GM18508 (cell line): ENCODE data around the gene HCN1.

Source experiments
- ATAC-seq: cut with Tn5 transposase; IDR thresholded peaks from one replicate; pipeline ENCODE4 v1.9.1; 2021; ENCODE audit warnings: moderate number of reproducible peaks; ENCODE audit not compliant: insufficient read depth, unreplicated experiment

The HCN1 gene

DNA sequence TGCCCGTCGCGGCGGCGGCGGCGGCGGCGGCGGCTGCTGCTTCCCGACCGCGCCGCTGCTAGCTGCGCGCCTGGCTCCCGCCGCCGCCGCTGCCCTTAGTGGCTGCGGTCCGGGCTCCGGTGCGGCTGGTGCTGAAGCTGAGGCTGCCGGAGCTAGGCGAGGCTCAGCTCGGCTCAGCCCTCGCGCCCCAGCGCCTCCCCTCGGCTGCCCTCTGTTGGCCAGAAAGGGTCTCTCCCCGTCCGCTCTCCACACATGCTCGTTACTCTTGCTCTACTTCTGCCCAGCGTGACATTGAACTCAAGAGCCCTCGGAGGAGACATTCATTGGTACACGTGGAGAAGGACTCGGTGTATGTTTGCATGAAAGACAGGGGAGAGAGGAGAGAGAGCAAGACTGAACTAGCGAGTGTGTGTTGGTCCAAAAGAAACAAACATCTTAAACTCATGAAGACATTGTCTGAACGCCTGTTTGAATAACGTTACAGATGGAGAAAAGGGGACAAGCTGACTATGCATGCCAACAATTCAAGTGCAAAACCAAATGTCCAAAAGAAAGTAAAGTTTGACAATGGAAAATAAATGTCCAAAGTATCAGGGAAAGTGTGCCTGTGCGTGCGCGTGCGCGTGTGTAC lies at the start of gene HCN1:
TSS of gene HCN1 (minus strand) at position 175 of the 631 bp plus-strand sequence.
- ATAC-seq = no peak

DNA sequence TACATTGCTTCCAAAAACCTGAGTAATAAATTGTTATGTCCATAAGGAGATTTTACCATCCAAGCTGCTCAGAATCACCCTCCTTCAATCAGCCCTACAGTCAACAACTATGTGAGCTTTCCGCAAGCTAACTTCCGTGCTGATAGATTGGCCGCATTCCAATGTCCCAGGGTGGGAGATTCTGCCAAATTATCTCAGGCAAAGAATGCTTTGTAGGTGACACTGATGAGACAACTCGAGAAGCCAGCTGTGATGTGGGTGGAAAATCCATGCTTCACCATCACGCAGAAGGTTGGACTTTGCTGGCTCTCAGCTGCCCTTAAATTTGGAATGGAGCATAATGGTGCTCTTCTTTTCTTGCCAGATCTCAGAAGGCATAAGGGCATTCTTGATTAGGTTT lies 44.9 kb upstream of the HCN1 start:
- ATAC-seq = no peak

DNA sequence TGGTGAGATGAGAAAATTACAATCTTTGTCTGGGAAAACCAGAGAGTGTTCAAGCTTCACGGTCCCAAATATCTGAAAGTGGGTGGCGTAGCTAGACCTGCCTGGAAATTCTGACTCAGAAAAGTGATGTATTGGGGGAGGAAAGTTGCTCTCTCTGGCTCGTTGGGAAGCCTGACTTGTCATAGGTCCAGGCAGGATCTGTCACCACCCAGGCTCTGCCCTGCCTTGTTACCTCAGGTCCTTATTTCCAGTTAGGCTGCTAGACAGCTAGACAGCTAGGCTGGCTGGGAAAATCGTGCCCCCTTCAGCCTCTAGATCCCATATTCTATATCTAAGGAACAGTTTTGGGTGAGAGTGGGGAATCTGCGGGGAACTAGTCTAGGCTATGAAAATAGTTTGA lies 41.0 kb upstream of the HCN1 start:
- ATAC-seq = no peak

DNA sequence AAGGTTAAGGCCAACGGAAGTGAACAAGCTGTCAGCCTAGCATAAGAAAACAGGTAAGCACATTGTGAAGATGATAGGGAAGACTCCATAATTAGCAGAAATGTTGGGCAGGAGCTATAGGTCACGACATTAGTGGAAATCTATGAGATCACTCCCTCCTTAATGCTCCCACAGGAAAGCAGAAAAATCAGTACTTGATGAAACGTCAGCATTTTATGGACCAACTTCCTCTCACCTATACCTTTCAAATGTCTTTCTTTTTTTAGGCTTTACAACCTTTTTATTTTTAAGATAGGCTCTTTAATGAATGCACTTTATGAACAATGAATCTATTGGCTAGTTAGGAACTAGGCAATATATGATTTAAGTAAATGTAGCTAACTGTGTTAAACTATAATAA lies 29.4 kb upstream of the HCN1 start:
- no peak for ATAC-seq

DNA sequence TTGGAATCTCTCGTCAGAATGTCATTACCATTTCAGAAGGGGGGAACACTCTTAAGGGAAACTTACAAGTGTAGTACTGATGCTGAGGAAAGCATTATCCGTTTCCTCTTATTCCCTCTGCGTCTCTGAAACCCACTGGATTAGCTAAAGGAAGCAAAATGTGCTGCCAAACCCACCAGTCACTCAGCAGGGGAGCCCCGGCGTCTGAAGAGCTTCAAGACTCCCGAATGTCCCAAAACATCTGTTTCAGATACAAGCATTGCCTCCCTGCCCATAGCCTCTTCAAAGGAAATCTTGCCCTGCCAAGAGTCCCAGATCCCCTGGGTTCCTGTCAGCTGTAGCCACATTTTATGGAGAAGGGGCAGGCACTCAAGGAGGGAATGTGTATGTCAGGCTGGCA lies 1.0 kb upstream of the HCN1 start:
- no peak for ATAC-seq

DNA sequence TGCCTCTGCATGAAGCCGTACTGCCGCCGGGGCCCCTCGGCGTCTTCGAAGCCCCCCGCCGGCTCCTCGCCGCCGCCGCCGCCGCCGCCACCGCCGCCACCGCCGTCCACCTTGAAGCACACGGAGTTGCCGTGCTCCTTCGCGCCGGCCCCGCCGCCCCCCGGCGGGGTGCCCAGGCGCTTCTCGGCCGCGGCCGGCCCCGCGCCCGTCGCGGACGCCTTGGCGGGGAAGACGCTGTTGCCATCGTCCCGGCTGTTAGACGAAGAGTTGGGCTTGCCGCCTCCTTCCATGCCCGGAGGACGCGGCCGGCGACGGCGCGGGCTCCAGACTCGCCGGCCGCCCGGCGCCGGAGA lies 400 bp downstream of the HCN1 start:
- ATAC-seq = no peak

DNA sequence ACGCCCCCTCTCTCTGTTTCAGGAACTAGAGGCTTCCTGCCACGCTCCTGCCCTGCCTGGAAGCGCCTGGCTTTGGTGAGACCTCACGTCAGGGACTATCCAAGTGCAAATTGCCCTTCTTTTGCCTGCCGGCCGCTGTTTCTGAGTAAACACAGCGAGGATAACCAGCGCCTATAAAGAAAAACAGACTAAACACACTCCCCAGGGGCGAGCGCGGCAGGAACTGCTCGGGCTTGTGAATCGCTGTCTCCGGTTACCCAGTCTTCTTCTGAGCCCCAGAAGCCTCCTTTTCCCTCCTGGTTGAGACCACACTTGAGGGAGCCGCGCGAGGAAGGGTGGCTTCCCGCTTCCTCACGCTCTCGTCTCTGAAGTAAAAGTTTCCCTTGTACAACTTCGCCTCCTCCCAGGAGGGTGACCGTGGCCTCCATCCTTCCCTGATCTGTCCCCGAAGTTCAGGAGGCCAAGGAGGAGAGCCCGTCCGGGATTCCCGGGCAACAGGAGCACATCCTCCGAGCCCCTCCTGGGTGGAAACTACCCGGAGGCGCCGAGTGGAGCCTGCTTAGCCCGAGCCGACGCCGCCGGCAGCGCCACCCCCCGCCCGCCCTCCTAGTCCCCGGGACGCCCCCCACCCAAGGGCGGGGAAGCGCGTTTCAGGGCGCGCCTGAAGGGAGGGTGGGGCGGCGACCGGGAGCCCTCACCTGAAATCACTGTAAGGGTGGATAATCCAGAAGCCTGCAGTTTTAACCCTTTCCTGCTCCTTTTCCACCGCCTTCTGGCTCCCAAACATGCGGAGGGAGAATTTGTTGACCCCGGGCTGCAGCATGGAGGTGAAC lies 993 bp downstream of the HCN1 start:
- ATAC-seq = no peak

DNA sequence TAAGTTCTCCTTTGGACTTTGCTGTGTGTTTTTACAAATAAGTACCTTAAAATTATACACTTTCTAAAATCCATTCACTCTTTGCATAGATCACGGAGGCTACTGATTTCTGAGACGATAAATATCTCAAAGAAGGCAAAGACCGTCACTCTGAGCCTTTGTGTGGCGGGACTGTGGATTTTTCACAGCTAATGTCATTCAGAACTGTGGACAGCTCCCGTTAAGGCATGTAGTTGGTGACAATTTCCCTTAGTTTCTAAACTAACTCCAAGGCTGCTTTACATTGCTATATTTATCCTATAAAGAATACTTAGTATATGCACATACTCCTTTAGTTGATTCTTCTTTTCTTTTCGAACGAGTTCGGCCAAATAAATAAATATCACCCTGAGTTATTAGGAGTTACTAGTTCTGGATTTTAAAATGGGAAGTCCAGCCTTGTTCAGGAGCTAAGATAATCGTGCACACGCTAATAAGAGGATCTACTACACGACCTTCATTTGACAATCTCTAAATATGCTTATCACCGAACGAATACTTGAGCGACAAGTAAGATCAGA lies 1.8 kb downstream of the HCN1 start:
- ATAC-seq = no peak

DNA sequence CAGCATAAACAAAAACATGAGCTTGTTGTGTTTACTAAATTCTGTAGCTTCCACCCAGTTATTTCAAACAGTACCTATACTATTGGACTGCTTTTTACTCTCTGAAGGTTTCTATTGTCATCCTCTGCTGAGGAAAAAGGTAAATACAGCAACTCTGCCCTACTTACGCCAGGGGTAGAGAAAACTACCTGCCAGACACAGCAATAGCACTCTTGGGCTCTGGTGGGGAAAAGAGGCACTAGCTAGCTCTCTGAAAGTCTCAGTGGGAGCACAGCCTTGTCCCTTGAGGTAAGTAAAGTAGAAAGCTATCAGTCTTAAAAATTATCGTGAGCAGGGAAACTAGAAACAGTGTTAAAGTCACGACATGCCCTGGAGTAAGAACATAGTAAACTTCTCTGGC lies 3.7 kb downstream of the HCN1 start:
- ATAC-seq = no peak

DNA sequence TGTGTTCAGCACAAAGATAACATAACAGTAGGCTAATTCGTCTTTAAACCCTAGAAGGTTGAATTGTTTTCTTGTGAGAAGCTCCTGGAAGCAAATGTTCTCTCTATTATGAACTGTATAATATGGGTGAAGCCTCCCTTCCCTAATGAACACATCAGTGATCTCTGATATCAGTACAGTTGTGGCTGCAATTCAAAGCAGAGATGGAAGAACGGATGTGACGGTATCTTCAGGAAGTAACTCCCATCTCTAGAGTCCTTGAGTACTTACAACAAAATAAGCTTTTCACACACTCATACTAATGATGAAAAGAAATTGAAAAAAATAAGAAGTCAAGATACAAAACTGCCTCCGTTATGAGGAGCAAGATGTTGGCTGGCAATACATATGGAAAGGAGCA lies 4.5 kb downstream of the HCN1 start:
- ATAC-seq = no peak

DNA sequence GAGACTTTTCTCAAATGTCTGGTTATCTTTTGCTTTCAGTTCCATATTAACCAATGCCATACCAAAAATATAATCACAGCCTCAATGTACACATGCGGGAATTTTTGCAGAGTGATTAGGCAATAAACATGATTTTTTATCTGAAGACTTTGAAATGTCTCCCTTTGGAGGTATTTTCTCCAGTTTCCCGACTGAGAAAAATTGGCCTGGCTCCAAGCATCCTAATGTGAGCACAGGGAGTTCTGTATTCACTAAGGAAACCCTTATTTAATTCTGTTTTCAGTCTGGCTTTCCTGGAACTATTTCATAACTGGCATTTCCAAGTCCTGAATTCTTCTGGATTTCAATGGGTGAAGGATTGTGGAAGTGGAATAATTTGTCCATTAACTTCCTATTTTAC lies 8.5 kb downstream of the HCN1 start:
- no peak for ATAC-seq

DNA sequence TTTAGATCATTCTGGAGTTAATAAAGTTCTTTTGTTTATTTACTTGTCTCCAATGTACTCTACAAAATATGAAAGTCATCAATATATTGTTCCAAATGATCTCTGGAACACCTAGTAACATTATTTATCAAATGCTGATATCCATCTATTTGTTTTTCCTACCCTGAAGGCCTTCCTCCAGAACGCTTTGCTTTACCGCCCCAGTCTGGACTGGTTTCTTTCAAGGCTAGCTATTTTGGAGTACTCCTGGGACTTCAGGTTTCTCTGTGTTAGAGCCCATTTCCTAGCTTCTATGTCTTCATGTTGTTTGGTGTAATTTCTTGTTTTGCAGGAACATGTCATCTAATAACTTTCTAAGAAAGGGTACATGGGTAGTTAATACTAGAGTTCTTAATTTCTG lies 9.6 kb downstream of the HCN1 start:
- no peak for ATAC-seq

DNA sequence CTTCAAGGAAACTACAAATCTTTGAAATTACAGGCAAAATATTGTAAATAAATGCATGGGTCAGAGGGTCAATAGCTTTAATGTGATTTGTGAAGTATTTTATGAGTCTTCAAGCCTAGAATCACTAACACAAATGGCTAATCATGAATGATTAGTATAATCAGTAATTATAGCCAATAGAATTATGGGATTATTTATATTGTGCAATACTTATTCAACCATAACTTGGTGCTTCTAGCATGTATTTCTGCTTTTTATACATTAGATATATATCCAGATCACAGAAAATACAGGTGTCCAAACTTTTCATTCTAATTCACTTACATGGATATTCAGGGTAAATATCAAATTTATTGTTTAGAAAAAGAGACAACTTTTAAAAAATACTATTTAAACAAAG lies 12.1 kb downstream of the HCN1 start:
- ATAC-seq = no peak

DNA sequence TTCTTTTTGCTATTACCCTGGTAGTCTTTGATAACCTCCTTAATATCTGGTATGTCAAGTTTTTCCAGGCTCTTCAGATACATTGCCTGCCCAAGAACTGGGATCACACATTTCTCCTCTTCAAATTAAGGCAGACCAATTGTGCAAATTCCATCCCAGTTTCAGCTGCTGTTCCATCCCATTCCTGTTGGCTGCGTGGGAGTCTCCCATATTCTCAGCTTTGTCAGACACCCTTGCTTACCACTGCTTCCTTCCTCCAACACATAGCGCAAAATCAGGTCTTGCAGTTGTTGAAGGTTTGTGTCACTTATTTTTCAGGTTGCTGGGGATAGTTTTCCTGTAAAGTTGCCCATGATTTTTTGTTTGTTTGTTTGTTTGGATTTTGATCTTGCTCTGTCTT lies 15.2 kb downstream of the HCN1 start:
- no peak for ATAC-seq

DNA sequence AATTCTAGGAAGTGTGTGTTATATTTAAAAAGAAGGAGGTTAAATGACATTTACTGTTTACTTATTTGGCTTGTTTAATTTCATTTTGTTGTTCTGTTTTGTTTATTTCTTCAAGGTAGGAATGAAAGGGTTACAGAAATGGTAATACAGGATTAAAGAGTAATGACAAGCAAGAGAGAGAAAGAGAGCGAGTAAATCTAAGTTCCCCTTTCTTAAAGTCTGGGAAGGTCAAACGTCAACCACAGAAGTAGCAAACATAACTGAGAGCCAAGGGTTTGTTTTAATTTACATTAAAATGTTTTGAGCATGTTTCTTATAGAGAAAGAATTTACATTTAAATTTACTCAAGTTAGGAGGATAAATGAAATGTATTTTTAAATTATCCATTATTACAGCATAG lies 18.7 kb downstream of the HCN1 start:
- ATAC-seq = no peak

DNA sequence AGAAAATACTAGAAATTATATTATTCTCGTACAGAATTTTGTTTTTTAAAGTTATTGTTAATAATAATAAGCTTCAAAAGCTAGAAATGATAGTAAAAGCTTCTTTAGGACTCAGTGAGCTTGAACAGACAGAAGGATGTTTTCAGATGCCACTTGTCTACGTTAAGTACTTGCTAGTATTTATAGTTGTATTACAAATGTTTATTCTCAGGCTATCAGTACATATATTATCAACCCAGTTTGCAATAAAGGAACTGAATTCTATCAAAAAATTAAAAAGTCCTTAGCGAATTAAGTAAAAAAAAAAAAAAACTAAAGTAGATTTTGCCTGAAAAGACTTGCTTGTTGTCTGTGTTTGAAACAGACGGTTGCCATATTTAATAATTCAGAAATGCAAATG lies 23.9 kb downstream of the HCN1 start:
- no peak for ATAC-seq

DNA sequence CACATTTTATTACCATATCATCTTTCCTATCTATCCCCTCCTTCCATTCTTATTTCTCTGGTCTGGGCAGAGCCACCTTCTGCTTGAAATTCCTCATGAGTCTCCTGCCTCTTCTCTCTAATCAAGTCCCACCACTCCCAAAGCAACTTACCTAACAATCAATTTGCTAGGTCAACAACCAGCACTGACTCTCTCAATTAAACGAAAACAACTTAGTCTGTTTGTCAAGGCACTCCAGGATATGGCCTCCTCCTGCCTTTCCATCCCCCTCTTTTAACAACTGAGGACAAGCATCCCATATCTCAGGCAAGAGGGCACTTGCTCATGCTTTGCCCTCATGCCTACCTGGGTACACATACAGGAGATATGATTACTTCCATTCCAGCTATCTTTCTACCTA lies 47.4 kb downstream of the HCN1 start:
- no peak for ATAC-seq

DNA sequence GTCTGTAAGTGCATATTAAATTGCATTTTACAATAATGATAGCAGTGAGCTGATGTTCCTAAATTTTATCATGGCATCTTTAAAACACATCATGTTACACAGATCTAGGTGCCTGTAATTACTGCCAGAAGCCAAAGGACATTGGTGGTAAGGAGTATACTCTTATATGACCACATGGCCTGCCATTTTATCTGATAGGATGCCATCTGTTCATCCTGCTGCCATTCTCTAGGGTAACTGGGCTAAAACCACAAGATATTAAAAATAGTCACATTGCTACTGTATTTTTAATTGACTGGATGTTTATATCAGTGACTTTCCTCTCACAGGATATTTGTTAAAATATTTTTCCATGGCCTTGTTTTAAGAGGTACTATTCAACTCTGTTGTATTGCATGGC lies 53.1 kb downstream of the HCN1 start:
- no peak for ATAC-seq

DNA sequence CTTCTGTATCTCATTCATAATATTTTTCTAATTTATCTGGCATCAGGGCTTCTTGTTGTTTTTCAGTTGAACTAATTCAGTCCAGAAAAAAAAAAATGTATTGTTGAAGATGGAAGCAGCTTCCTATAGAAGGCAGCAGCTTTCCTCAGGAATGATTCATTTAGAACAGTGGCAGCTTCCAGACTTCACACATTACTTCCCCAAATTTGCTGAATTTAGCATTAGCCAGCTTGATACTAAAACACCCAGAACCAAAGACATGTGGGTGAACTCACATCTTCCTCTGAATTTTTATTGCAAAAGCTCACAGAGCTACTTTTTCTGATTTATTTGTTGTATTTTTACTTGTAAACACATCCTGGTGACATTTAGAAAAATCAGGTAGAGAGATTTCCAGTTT lies 53.8 kb downstream of the HCN1 start:
- ATAC-seq = no peak

DNA sequence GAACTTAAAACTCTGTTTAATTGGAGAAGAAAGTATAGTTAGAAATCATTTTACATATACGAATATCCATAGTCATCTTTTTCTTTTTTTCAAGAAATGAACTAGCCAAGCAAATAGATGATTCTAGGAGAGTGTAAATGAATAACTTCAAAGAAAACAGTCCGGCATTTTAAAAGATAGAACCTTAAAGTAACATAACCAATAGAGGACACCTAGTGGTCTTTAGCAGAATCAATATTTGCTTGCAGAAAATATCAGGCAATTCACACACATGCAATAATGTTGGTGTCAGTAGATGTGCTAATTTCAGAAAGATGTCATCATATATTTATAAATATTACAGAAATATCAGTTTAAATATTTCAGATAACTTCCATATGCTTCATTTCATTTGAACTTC lies 57.1 kb downstream of the HCN1 start:
- no peak for ATAC-seq

DNA sequence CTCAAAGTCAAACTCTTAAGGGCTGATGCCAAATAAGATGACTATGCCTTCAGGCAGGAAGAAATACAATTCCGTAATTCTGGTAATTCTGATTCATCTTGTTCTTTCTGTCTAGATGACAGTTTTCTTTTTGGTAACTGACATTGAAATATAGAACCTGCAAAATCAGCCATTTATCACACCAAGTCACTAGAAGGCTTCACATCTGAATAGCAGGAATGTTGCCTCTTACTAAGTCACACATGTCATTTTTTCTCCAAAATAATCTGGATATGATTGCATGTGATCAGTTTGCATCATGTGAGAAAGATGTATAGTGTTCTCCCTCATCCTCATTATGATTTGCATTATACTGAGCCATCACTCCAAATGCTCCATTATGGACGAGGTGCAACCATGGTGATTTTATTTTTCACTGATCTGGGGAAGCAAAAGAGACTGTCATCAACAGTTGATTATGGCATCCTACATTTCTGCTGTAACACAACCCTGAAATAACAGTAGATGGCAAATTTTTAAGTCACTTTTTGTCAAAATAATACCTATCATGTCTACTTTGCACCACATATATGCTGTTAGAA lies 69.0 kb downstream of the HCN1 start:
- ATAC-seq = no peak

DNA sequence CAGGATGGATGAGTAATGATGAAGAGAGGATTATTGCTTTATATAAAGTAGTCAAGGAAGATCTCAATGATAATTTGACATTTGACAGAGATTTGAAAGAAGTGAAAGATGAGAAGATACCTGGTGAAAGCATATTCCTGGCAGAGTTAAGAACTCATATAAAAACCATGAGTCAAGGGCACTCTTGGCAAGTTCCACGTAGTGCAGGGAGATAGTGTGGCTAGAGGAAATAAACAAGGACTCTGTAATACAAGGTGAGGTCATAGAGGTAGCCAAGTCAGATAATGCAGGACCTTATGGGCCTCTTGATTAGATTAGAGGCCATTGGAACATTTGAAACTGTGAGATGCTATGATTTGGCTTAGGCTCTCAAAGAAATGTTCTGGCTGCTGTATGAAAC lies 72.3 kb downstream of the HCN1 start:
- no peak for ATAC-seq
